GM18507 (cell line): Measurements from ENCODE around the gene RSPH9.

ENCODE experiments used
- DNase-seq: peaks from one replicate; pipeline ENCODE4 v3.0.0; 2011; ENCODE audit warnings: low read depth; ENCODE audit not compliant: insufficient read length; ENCODE audit errors: extremely low spot score
- FAIRE-seq: peaks from 2 replicates; lab custom pipeline; 2011; peaks lifted over from hg19 to GRCh38; lab: Jason Lieb, UNC

RSPH9 gene

DNA sequence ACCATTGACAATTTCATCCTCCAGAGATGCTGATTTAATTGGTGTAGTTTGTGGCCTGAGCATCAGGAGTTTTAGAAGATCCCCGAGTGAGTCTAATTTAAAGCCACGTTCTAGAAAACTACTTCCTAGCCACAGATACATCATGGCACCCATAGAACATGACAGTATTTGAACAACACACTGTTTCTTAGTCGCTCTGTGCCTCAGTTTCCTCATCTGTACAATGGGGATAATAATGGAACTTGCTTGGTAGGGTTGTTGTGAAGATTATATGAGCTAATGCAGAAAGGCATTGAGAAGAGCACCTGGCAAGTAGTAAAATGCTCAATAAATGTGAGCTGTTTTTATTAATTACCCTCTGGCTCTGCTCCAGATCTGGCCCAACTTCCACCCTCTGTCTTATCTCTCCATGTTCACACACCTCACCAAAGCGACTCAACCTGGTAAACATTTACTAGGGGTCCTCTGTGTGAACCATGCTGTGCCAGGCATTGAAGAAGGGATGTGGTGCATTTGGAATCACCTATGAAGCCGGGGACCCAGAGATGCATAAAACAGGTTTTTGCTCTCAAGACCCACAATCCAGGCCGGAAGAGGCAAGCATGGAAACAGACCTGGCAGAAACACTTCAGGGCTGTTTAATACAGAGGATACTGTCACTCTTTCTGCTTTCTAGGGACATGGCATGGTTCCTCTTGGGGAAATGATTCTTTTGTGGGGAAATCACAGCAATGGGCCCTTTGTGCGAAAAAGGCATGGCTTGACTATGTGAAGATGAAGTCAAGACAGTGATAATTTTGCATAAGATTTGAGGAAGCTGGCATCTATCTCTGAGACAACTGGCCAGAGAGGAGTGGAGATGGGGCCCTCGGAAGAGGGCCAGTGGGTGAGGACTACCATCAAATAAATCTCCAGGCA is 58.9 kb downstream of the RSPH9 start:
- DNase-seq = no peak
- FAIRE-seq = no peak

- FAIRE-seq (peak; percentile 55), DNase-seq (no peak)
Measured at GRCh38 chr6:43705996-43706395, 61.2 kb downstream of the RSPH9 start.

GRCh38 chr6:43706788-43707187 is 62.0 kb downstream of the RSPH9 start:
- no peak for DNase-seq
- no peak for FAIRE-seq

DNA sequence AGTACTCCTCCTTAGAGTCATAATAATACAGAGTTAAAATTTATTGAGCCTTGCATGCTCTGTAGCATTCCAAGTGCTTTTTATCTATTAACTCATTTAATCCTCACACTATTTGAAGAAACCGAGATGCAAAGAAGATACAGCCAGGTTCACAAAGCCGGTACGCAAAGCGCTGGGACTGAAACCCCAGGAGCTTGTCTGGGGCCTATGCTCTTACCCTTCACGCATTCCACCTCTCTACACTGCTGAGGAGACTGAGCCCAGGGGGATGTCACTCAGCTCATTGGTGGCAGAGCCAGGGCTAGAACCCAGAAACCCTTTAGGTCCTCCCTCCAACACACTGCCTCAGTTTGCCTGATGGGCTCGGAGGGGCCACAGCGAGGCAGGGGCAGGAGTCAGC is 62.4 kb downstream of the RSPH9 start:
- DNase-seq (no peak), FAIRE-seq (no peak)

DNA sequence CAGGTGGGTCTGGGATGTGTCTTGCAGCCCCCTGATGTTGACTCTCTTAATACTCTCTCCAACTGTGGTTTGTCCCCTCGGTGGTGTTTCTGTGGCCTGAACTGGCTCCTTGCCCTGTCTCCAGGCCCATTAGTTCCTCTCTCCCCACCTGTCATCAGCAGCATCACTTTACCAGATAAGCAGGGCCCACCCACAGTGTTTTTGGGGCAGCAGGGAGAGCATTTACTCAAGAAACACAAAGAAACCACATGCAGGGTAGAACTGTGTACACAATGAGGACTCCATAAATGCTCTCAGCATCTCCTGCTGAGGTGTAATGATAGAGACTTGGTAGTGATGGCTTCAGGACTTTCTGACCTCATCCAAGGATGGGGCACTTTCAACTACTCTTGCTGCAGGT is 62.9 kb downstream of the RSPH9 start:
- no peak for FAIRE-seq
- no peak for DNase-seq

- DNase-seq = no peak
- no peak for FAIRE-seq
Measured at GRCh38 chr6:43708860-43709653, 64.2 kb downstream of the RSPH9 start.

DNA sequence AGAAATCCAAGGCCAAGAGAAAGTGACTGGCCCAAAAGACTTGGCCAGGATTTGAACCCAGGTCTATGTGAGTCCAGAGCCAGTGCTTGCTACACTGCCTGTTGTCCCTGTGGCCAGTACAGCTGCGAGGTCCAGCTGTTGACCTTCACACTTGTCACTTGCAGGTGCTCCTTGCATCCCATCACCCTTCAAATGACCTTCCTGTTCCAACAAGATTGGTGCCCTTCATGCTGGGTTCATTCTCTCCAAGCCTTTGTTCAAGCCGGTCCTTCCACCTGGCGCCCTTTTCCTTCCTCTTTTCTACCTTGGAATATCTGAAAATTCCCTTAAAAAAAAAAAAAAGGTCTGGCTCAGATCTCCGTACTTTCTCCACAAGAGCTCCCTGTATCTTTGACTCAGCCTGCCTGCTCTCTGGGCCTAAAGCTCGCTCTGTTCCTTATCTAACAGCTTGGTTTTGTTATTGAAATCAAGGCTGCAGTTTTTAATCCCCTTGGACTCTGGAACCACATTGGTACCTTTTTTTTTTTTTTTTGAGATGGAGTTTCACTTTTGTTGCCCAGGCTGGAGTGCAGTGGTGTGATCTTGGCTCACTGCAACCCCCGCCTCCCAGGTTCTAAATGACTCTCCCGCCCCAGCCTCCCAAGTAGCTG is 64.9 kb downstream of the RSPH9 start:
- FAIRE-seq (no peak), DNase-seq (no peak)

DNA sequence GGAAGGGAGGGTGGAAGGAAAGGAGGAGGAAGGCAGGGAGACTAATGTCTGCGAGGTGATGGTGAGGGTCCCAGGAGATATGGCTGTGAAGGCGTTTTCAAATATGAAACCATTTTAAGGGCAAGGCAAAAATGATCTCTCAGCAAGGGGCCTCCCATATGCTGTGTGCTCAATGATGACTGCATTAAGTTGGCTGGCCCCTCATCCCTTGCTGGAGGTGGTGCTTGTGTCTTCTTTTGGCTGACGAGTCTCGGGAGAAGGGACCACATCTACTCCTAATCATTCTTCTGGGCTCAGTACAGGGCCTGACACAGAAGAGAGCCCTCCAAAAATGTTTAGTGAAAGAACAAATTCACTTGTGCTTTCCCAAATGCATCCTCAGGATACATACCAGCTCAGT is 65.7 kb downstream of the RSPH9 start:
- FAIRE-seq (no peak), DNase-seq (no peak)

DNA sequence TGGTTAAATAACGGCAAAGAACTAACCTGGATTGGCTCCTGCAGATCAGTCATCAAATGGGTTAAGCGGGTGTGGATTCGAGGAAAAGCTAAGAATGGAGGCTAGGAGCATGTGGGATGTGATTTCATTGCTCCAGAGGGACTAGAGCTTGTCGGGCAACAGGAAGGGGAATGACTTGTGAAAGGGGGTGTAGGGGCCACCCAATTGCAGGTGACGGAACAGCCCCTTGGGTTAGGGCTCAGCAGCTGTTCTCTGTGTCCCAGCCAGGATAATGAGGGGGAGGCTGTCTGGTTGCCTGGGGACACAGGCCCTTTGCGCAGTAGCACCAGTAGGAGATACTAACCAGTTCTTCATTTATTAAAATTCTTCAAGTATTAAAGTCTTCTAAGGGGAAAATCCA is 67.7 kb downstream of the RSPH9 start:
- DNase-seq (no peak), FAIRE-seq (no peak)

DNA sequence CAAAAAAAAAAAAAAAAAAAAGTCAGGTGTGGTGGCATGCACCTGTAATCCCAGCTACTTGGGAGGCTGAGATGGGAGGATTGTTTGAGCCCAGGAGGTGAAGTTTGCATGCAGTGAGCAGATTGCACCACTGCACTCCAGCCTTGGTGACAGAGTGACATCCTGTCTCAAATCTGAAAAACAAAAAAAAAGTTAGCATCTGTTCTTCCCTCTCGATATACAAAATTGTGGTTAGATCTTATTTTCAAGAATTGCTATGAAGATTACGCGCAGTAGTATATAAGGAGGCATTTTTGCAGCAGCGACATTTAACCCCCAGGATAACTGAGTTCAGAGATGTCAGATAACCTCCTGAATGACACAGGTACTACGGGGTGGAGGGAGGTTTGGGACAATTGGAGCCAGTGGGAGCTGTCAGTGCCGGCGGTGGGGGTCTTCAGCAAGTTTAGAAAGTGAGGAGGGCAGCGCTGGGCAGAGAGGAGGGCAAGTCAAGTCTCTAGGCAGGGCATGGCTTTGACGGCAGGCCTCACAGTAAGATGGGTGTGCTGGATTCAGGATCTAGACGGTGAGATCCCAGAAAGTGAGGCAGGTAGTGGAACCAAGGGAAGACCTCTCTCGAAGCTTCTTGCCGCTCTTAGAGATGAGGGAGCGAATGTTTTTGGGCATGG is 68.9 kb downstream of the RSPH9 start:
- DNase-seq = no peak
- FAIRE-seq = peak; percentile 63

DNA sequence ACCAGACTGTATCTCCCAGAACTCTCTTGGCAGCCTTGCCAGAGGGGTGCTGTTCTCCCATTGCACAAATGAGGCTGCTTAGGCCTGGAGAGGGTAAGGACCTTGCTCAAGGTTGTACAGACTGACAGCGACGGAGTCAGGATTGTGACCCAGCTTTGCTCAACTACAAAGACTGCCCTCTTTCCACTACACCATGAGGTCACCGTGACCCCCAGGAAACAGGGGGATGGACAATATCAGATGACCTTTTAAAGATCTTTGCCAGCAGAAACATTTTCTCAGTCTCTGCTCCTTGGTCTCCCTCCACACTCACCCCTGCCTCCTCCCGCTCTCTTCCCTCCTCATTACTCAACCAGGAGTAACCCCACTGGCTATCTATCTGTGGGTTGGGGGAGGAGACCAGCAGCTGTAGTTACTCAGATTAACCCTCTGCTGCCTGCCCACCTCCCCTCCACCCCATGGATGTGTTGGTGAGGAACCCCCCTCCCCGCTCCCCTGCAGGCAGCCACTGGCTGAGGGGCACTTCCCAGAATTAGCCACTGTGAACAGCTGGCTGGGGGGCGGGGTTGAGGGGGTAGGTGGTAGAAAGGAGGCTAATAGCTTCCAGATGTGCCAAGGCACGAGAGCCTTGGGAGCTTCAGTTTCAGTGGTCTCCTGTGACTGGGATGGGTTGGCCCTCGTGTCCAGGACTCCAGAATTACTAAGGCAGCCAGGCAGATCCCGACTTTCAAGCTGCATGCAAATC is 69.6 kb downstream of the RSPH9 start:
- FAIRE-seq (no peak), DNase-seq (no peak)

DNA sequence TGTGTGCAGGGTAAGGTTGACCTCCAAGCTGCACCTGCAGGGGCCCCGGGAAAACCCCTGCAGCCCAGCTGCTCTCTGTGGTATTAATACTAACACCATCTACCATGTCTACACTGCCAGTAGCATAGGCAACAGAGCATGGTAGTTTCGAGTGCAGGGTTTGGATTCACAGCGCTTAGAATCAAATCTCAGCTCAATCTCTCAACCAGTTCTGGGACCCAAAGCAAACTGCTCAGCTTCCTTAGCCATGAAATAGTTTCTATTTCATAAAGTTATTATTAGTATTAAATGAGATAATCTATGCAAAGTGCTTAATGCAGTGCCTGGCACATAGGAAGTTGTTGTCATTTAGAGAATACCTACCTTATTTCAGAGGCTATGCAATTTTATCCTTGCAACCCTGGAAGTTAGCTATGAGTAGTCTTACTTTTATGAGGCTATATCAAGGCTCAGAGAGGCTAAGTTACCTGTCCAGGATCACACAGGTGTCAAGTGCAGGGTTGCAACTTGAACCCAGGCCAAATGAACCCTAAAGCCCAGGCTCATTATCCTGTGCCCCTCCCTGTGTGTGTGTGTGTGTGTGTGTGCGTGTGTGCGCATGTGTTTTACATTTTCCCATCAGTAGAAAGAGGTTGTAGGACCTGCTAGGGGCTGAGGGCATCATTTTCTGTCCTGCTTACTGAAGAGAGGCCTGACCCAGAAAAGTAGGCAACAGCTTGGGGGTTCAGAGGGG is 70.4 kb downstream of the RSPH9 start:
- FAIRE-seq (peak; percentile 83), DNase-seq (peak; percentile 62)

GRCh38 chr6:43716099-43716498 is 71.3 kb downstream of the RSPH9 start:
- FAIRE-seq (no peak), DNase-seq (no peak)

DNA sequence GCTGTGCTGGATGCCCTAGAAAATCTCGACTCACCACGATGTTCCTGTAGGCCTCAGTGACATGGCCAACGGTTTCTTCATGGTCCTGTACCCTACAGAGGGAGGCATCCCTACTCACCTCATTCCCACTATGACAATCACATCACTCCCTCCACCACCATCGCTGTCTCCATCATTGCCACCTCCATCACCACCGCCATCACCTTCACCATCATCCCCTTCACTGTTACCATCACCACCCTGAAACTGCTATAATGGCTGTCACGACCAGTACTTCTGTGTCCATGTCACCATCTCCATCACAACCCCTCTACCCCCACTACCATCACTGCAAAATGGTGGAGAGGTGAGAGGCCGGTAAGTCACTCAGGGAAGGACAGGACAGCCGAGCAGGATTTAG is 72.6 kb downstream of the RSPH9 start:
- no peak for FAIRE-seq
- no peak for DNase-seq

DNA sequence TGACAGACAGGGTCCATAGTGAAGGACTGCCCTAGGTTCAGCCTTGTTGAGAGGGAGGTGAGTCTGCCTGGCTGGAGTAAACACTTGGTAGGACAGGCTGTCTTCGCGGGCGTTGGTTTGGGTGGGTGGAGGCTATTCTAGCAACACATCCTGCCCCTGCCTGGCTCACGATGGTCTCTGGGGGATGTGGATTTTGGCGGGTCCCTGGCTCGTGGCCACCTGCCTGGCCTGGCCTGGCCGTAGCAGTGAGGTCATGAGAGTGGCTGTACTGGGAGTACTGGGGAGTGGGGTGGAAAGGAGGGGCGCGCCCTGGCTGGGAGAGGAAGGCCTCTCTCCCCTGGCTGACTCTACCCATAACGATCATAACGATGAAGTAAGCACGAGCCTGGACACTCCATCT is 73.0 kb downstream of the RSPH9 start:
- no peak for FAIRE-seq

GRCh38 chr6:43718387-43719105 is 73.7 kb downstream of the RSPH9 start:
- DNase-seq (no peak), FAIRE-seq (no peak)

More for the DNA sequence above, 73.0 kb downstream of the RSPH9 start:
- no peak for DNase-seq

DNA sequence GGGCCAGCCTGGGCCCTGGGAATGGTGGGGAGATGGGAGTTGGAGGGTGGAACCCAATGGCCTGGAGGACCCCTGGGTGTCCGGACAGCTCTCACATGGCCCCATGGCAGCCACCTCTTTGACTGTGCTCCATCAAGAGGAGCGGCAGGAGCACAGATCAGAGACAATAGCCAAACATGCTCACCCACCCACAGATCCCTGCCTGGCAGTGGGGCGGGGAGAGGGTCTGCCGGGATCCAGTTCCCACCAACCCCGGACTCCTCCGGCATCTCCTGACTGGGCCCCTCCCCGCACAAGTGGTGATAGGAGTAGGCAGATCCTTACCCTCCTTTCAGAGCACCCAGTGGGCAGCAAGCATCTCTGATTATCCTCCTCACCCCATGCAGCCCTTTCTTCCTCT is 74.7 kb downstream of the RSPH9 start:
- DNase-seq (no peak), FAIRE-seq (no peak)

- FAIRE-seq = no peak
- no peak for DNase-seq
Measured at GRCh38 chr6:43720999-43721398, 76.2 kb downstream of the RSPH9 start.
